Stimulated activated CD4-positive, alpha-beta T cell treated with anti-CD3 and anti-CD28 coated beads, TNF-alpha, amount 100 ng/mL, for 48 hours (primary cell): ENCODE results near the gene TGM1.
A peak's percentile ranks its signal among the peaks of the same experiment; 100 is the strongest.
"Not testable (repeated sequence)": the region's sequence is repeated elsewhere in the genome, so short reads cannot be mapped to it uniquely, and the experiment has no call there.

ENCODE experiments used
- DNase-seq, 3 donors: peaks; one replicate each; pipeline ENCODE4 v3.0.0-alpha.2; 2020; ENCODE audit warnings: low read depth in 3 of 3

Gene TGM1

GRCh38 chr14:24254630-24255392 is 8.2 kb downstream of the TGM1 start:
- no peak for DNase-seq

- DNase-seq, result no peak
Observed at GRCh38 chr14:24253936-24254335, 9.0 kb downstream of the TGM1 start.

GRCh38 chr14:24252289-24253124 is 10.5 kb downstream of the TGM1 start:
- DNase-seq, result no peak

- no peak for DNase-seq
Observed at GRCh38 chr14:24251880-24252288, 11.1 kb downstream of the TGM1 start.

GRCh38 chr14:24250354-24250753 is 12.6 kb downstream of the TGM1 start:
- DNase-seq, result no peak

- DNase-seq, result no peak
Observed at GRCh38 chr14:24249230-24250021, 13.6 kb downstream of the TGM1 start.

GRCh38 chr14:24247422-24247821 is 15.6 kb downstream of the TGM1 start:
- DNase-seq, result no peak

GRCh38 chr14:24246765-24247212 is 16.2 kb downstream of the TGM1 start:
- no peak for DNase-seq

- DNase-seq, result not testable (repeated sequence)
Observed at GRCh38 chr14:24245350-24245749, 17.6 kb downstream of the TGM1 start.

GRCh38 chr14:24243336-24243836 is 19.6 kb downstream of the TGM1 start:
- no peak for DNase-seq

GRCh38 chr14:24241829-24242443 is 21.0 kb downstream of the TGM1 start:
- DNase-seq, result peak; percentile 82 to 98 (median 86)

- no peak for DNase-seq
Observed at GRCh38 chr14:24240110-24240918, 22.7 kb downstream of the TGM1 start.

- DNase-seq, result no peak
Observed at GRCh38 chr14:24238527-24239037, 24.4 kb downstream of the TGM1 start.

- no peak for DNase-seq
Observed at GRCh38 chr14:24238123-24238522, 24.9 kb downstream of the TGM1 start.

- DNase-seq, result no peak
Observed at GRCh38 chr14:24237463-24237955, 25.5 kb downstream of the TGM1 start.

GRCh38 chr14:24236689-24237462 is 26.1 kb downstream of the TGM1 start:
- DNase-seq, result no peak

- no peak for DNase-seq
Observed at GRCh38 chr14:24235804-24236688, 26.9 kb downstream of the TGM1 start.
